Body of pancreas (tissue), 4 donors: ENCODE results near the gene ANXA10. TPM values are rescaled to one million over a fixed set of nuclear protein-coding genes. Genes with fewer than 3 reads are reported as not detected.

Source experiments
- ATAC-seq: fragments of 150-250 bp; one replicate; pipeline ENCODE4 v1.9.1; 2016
- DNase-seq, 4 donors: peaks; one replicate each; pipeline ENCODE4 v3.0.0-alpha.2; 2019
- H3K27ac ChIP-seq, 4 donors: fragments of 200-600 bp; sonication (generic); 1 replicate in 3 of 4; 2 replicates in 1 of 4; pipeline versions ENCODE4 v1.5.1 to v1.6.1; 2016 to 2019; ENCODE audit warnings: mild to moderate bottlenecking in 1 of 4, mixed read lengths in 1 of 4, moderate library complexity in 1 of 4
- H3K27me3 ChIP-seq, 2 donors: fragments of 200-600 bp; sonication (generic); one replicate each; pipeline ENCODE4 v1.6.0; 2016; ENCODE audit warnings: mild to moderate bottlenecking in 1 of 2
- H3K36me3 ChIP-seq, 2 donors: fragments of 200-600 bp; sonication (generic); replicated peaks in 1 of 2; 2 replicates each; pipeline ENCODE4 v1.5.1; 2016; ENCODE audit warnings: low read depth in 2 of 2; ENCODE audit not compliant: insufficient read depth in 1 of 2
- H3K4me1 ChIP-seq: fragments of 200-600 bp; sonication (generic); one replicate; pipeline ENCODE4 v1.6.0; 2016
- H3K4me3 ChIP-seq, 2 donors: fragments of 200-600 bp; sonication (generic); 1 replicate in 1 of 2; 2 replicates in 1 of 2; pipeline ENCODE4 v1.5.1; 2016 to 2019
- H3K9me3 ChIP-seq, 3 donors: fragments of 200-600 bp; sonication (generic); 1 replicate in 2 of 3; 2 replicates in 1 of 3; pipeline ENCODE4 v1.5.1; 2016
- CTCF ChIP-seq, 7 experiments: fragments of 450-650 bp in 4 of 7; fragments of 200-600 bp in 3 of 7; sonication (generic) in 3 of 7; IDR thresholded peaks; one replicate each; pipeline ENCODE4 v1.5.1; 2016 to 2019; ENCODE audit warnings: antibody characterized with exemption in 7 of 7
- POLR2A ChIP-seq, 3 donors: fragments of 450-650 bp; IDR thresholded peaks; one replicate each; pipeline ENCODE4 v1.6.1; 2016; ENCODE audit warnings: antibody characterized with exemption in 3 of 3, mild to moderate bottlenecking in 2 of 3
- WGBS, 2 donors: methylation state at CpG; one replicate each; pipeline ENCODE4 v1.1.5; 2017; 5-methylcytosine and 5-hydroxymethylcytosine counted together
- intact Hi-C: fragments of 100-400 bp; cut with DNase I; formaldehyde crosslinking; loops from one replicate; pipeline ENCODE4 v1.15.1; 2023
- total RNA-seq, 2 donors: library from RNA; depleted of rRNA; stranded (reverse); fragments of >200 nt; gene quantifications; one replicate each; pipeline ENCODE4 v1.1.0, GENCODE V29; 2016

ANXA10 gene
- total RNA-seq, 2 donors from 2014 or later: 14.0 TPM; not detected in 1

GRCh38 chr4:168151327-168151726 is 59.0 kb downstream of the ANXA10 start:
- H3K36me3 ChIP-seq: no peaks in the 10 kb centered on the region
- no peak overlapping the region for H3K4me3 ChIP-seq
- H3K27ac ChIP-seq: no peak overlapping the region
- ATAC-seq (no peak), DNase-seq (no peak)
- no peaks in the 10 kb centered on the region for H3K9me3 ChIP-seq
- H3K4me1 ChIP-seq: no peaks in the 10 kb centered on the region
- WGBS, 2 donors: 83 to 84% methylated on average over 3 of the region's 3 CpGs
- TF ChIP-seq POLR2A (IDR thresholded peaks at IDR 0.05) (no peak), CTCF (IDR thresholded peaks at IDR 0.05) (no peak)
- intact Hi-C loops: no loop called here
- no peaks in the 10 kb centered on the region for H3K27me3 ChIP-seq

- Histone ChIP-seq H3K4me3 (peak overlapping the region in 1 of 2 donors; percentile 22), H3K4me1 (no peaks in the 10 kb centered on the region), H3K27me3 (no peaks in the 10 kb centered on the region), H3K9me3 (no peaks in the 10 kb centered on the region), H3K36me3 (no peaks in the 10 kb centered on the region), H3K27ac (no peak overlapping the region)
- intact Hi-C loops: no loop called here
- no peak for TF ChIP-seq CTCF (IDR thresholded peaks at IDR 0.05)
- no peak for DNase-seq
- ATAC-seq: no peak
- 87 to 88% methylated on average over 8 of the region's 8 CpGs for WGBS, 2 donors
Observed at GRCh38 chr4:168152837-168153500, 60.6 kb downstream of the ANXA10 start.

- intact Hi-C loops: no loop called here
- peak; percentile 80 to 89 (median 86) for DNase-seq
- peak; percentile 86 for ATAC-seq
- Histone ChIP-seq H3K9me3 (no peaks in the 10 kb centered on the region), H3K4me3 (peak overlapping the region in 1 of 2 donors; percentile 22), H3K27me3 (no peaks in the 10 kb centered on the region), H3K4me1 (no peaks in the 10 kb centered on the region), H3K27ac (no peak overlapping the region), H3K36me3 (no peaks in the 10 kb centered on the region)
- 1% methylated on average over 10 of the region's 10 CpGs for WGBS, 2 donors
- TF ChIP-seq CTCF (IDR thresholded peaks at IDR 0.05): peak; percentile 17 to 77 (median 70)
- no peak for TF ChIP-seq POLR2A (IDR thresholded peaks at IDR 0.05)
Observed at GRCh38 chr4:168153596-168154440, 61.5 kb downstream of the ANXA10 start.

- H3K4me3 ChIP-seq: no peak overlapping the region
- DNase-seq (no peak), ATAC-seq (no peak)
- no peaks in the 10 kb centered on the region for H3K4me1 ChIP-seq
- no peak overlapping the region for H3K27ac ChIP-seq
- no peak for TF ChIP-seq CTCF (IDR thresholded peaks at IDR 0.05)
- H3K9me3 ChIP-seq: no peaks in the 10 kb centered on the region
- no peaks in the 10 kb centered on the region for H3K36me3 ChIP-seq
- WGBS, 2 donors: 49 to 56% methylated on average over 6 of the region's 6 CpGs
- intact Hi-C loops: no loop called here
- no peaks in the 10 kb centered on the region for H3K27me3 ChIP-seq
Observed at GRCh38 chr4:168154546-168155277, 62.4 kb downstream of the ANXA10 start.
